Left forelimb (tissue), 1 donor: Measurements from ENCODE around the gene RAPGEF3.

Experiments used
- DNase-seq: peaks from one replicate; pipeline ENCODE4 v3.0.0-alpha.2; 2018; ENCODE audit warnings: low spot score

Gene RAPGEF3, protein sequence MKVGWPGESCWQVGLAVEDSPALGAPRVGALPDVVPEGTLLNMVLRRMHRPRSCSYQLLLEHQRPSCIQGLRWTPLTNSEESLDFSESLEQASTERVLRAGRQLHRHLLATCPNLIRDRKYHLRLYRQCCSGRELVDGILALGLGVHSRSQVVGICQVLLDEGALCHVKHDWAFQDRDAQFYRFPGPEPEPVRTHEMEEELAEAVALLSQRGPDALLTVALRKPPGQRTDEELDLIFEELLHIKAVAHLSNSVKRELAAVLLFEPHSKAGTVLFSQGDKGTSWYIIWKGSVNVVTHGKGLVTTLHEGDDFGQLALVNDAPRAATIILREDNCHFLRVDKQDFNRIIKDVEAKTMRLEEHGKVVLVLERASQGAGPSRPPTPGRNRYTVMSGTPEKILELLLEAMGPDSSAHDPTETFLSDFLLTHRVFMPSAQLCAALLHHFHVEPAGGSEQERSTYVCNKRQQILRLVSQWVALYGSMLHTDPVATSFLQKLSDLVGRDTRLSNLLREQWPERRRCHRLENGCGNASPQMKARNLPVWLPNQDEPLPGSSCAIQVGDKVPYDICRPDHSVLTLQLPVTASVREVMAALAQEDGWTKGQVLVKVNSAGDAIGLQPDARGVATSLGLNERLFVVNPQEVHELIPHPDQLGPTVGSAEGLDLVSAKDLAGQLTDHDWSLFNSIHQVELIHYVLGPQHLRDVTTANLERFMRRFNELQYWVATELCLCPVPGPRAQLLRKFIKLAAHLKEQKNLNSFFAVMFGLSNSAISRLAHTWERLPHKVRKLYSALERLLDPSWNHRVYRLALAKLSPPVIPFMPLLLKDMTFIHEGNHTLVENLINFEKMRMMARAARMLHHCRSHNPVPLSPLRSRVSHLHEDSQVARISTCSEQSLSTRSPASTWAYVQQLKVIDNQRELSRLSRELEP

DNA sequence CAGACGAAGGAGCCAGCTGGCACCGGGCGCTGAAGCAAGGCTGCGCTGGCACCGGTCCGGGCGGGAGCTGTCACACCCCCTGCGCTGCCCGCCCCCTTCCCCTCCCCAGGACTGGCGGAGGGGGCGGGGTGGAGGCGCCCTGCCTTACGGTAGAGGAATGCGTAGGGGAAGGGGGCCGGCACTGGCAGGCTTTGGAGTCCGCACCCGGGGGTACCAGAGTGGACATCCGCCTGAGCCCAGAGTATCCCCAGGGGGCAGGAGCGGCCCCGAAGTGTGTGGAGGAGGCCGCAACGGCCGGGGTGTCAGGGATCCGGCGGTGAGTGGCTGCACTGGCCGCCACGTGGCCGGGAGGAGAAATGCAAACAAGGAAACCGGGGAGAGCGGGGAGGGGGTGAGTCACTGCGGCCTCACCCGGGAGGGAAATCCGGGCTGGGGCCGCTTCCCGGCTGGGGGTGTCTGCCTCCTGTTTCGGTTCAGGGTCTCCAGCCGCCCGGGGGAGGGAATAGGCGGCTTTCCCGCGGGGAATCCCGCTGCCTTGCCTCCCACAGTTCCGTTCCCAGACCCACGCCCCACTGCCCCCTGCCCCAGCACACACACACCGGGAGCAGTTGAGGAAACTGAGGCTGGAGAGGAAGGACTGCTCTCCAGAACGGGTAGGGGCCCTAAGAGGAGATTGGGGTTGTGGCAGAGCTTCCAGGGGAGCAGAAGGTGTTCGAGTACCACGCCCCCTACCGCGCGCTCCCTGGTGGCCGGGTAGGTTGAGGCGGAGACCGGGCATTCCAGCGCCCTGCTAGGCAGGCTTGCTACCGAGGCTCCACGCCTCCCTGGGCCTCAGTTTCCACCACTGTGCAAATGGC lies at the start of gene RAPGEF3:
RAPGEF3 (minus strand) TSS at position 47 of the 857 bp plus-strand sequence. CDS start 324 bp downstream, outside the sequence.
- peak; percentile 88 for DNase-seq

DNA sequence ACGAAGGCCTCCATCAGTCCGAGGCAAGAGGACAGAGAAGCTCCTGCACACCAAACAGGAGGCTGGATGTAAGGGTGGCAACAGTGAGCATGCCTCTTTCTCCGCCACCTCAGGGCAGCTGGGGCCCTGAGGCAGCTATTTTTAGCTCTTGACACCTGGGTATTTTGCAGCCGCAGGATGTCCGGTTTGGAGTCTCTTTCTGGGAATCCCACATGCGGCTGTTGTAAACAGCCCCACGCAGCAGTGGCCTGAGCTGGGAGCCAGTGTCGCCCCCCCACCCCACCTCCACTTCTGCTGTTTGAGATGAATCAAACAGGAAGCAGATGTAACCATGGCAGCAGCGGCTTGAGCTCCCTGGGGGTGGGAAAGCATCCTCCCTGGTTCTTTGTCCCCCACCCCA lies 49.4 kb upstream of the RAPGEF3 start:
- no peak for DNase-seq

DNA sequence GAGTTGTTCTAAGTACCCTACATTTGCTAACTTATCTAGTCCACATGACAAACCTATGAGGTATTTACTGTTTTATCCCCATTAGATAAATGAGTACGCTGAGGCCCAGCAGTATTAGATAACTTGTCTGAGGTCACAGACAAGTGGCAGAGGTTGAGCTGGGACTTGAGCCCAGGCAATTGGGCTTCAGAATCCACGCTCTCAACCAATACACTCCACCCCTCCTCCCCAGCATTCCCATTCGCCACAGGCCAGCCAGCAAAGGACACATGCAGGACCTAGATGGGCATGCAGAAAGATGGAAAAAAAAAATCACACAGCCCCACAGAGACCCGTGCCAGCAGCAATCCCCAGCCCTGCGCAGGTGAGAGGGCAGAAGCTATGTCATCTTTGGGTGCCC lies 48.7 kb upstream of the RAPGEF3 start:
- no peak for DNase-seq

DNA sequence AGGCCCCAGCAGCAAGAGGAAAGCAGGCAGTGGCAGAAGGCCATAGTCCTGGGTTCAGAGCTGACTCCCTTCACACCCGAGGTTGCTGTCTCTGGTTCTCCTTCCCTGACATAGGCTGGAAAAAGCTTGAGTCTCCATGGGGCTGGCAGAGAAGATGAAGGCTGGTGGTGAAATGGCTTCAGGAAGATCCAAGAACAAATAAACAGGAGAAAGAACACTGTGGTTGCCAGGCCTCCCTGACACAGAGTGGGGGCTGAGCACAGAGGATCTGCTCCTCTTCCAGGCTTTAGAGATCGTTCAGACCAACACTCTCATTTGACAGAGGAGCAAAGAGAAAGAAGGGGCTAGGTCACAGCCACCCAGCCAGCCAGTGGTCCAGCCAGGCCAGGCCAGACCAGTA lies 46.7 kb upstream of the RAPGEF3 start:
- no peak for DNase-seq

DNA sequence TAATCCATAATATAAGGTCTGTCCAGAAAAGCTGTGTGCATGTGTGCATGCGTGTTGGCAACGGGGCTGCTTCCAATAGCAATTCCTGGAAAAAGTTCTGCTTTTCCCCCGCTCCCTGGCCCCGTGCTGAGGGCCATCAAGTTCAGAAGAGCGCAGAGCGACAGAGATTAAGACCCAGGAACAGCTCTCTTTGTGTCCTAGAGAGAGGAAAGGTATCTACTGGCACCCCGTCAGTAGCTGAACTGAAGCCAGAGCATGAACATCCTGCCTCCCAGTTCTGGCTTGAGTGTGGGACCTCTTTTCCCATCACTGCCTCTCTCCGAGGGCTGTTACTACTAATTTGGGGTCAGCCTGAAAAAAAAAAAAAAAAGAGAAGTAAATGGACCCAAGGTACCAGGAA lies 45.5 kb upstream of the RAPGEF3 start:
- DNase-seq, result no peak

DNA sequence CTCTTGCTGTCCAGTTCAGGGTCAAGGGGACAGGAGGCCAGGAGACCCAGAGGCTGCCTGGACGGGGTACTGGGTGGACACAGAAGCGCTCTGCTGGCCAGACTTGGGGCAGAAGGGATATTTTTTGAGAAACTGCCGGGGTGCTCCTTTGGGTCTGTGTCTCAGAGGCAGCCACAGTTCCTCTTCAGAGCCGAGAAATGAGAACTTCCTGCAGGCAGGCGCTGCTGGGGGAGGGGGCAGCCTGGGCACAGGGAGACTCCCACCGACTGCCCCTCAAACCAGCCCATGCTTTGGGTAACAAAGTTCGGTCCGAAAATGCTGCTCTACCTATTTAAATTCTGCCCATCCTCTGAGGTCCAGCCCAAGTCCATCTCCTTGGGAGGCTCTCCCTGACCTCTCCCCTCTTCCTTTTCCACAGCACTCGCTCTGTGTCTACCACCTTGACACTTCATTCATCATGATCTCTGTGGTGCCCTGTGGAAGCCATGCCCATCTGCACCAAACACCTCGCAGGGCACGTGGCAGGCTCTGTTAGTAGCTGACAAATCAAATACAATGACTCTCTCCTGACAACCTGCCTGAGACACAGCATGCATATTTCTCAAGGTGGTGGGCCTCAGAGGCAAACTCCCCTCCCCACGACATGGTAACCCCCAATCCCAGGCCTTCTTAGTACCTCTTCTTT lies 44.7 kb upstream of the RAPGEF3 start:
- no peak for DNase-seq

DNA sequence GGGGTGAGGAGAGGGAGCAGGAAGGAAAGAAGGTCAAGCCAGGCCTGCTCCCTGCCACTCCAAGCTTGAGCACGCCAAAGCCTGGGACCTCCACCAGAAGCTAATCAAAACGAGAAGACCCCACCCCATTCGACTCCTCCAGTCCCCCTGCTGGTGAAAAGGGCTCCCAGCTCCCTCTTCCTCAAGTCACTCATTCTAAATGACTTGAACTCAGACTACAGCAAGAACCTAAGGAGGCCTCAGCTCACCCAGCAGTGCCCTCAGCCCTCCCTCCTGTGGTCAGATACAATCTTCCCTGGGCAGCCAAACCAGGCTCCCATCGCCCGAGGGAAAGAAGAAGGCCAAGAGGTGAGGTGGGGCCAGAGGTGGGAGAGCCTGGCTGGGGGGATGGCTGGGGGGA lies 43.6 kb upstream of the RAPGEF3 start:
- DNase-seq, result no peak

DNA sequence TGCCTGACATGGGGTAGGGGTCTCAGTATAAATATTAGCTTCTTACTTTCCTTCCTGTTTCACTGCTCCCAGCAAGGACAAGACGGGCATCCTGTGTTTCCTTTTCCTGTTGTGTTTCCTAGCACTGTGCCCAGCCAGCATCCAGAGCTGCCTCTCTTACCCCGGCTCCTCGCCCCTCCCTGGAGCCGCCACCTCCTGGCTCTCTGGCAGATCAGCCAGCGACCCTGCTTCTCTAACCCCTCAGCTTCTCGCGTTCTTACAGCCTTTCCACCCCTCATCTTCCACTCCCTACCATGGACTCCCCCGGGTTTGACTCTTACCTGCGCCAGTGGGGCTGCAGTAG lies 43.2 kb upstream of the RAPGEF3 start:
- no peak for DNase-seq

DNA sequence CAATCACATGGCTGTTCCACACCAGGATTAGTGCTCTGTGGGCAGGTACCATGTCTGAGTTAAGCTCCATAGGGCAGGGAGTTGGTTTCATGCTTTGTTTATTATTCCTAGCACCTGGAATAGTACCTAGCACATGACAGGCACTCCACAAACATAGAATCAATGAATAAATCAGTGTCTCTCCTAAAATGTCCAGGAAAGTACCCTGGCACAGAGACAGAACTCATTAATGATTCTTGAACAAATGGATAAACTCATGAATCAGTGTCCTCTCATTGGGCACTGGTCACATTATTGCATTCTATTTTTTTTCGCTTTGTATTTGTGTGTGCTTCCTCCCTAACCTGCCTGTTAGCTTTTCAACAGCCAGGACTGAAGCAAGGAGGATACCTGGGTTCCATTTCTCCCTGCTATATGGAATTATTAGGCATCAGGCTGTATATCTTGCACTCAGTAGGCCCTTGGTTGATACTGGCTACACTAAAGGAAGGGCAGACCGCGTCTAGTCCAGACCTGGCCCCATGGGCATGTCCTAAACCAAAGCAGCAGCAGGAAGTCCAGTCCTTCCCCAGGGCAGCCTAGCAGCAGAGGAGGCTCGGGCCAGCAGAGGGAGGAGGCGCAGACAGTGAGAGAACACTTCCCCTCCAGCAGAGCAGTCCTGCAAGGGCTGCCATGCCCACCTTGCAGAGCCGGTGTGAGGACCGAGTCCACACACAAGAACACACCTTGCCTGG lies 42.7 kb upstream of the RAPGEF3 start:
- DNase-seq, result no peak

DNA sequence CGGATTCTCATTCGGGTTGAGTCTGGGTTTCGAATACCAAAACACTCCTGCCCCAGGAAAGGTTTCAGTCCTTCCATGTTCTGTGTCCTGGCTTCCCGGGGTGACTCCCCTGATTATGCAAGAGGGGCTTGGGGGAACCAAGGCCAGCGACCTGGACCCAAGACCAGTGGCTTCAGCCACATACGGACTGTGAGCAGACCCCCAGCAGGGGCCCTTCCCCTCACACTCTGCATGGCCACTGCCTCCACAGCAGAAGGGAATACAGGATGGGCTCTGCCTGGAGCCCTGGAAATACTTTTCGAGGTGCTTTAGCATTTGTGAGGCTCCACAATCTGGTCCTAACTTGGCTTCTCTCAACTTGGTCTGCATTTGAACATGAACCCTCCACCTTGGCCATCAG lies 41.9 kb upstream of the RAPGEF3 start:
- DNase-seq, result no peak

DNA sequence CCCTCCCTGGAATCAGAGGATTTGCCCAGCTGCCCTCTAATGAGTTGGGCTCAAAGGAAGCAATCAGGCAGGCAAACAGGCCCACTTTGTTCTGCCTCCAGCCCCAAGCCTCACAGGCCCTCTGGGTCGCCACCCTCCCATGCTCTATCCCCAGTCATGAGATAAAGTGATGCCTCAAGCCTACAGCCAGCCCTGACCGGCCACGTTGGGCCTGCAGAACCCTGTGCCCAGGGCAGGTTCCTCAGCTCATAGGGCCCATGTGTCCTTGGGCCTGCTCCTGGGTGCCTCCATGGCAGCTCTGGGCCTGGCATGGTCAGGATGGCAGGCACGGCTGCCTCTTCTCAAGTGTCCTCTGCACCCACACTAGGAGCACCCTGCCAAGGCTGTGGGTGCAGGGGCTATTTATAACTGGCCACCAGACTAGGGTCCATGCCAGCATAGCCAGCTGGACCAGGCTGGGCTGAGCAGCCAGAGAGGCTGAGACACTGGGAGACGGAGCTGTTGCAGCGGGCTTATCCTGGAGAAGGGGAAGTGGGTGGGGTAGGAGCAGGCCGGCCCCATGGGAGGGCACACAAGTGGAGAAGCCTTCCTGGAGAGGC lies 40.8 kb upstream of the RAPGEF3 start:
- no peak for DNase-seq

DNA sequence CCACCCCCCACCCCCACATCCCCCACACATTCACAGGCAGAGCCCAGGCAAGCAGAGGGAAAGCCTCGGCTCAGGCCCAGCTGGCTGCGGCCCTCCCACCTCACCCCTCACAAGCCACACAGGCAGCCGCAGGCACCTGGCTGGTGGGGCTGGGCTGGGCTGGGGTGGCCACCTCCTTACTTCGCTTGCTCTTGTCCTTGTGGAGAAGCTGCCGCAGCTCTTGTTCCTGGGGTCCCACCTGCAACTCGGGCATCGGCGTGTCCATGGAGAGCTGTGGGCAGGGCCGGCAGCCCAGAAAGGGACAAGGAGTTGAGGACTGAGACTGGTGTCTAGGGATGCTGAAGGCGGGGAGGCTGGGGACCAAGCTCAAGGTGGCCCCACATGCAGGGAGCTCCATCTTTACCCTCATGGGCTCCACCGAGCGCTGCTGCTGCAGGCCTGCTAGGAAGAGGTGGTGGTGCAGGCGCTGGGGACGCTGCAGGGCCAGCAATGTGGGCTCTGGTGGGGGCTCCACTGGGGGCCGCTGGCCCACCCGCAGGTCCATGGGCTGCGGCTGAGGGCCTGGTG lies 39.8 kb upstream of the RAPGEF3 start:
- DNase-seq, result no peak

DNA sequence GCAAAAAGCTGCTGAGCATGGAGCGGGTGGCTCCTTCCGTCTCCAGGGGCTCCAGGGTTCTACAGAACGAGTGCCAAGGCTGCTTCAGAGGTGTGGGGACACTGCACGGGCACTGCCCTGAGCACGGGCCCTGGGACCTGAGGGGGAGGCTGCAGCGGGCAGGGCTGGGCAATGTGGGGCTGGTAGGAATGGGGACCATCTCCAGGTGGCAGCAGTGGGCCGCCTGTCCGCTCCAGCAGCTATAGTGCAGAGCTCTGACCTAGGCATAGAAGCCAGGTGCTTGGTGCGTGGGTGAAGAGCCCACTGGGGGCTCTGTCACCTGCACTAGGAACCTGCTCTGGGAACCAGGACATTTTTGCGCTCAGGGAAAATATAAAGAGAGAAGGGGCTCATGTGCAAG lies 38.8 kb upstream of the RAPGEF3 start:
- DNase-seq, result no peak

DNA sequence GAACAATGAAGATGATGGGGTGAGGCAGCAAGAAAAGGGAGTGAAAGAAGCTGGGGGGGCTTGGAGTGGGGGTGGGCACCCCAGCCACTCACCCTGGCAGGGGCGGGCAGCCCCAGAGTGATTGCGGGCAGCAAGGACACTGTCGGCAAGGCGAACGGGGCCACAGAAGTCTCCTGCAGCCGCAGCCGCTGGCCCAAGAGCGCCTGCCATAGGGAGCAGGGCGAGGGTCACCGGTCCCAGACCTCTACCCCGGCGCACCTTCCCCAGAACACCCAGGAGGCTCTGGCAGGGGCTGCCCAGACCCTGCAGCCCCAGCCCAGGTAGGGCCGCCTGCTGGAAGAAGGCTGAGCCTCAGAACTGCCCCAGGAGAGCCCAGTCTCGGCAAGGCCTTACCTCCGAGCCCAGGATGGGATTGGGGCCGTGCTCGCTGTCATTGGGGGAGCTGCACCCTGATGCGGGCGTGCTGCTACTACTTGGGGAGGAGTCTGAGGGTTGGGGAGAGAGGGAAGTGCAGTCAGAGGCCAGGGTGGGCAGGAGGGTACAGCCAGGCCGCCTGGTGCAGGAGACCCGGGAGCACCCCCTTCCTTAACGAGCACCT lies 37.2 kb upstream of the RAPGEF3 start:
- DNase-seq, result no peak

DNA sequence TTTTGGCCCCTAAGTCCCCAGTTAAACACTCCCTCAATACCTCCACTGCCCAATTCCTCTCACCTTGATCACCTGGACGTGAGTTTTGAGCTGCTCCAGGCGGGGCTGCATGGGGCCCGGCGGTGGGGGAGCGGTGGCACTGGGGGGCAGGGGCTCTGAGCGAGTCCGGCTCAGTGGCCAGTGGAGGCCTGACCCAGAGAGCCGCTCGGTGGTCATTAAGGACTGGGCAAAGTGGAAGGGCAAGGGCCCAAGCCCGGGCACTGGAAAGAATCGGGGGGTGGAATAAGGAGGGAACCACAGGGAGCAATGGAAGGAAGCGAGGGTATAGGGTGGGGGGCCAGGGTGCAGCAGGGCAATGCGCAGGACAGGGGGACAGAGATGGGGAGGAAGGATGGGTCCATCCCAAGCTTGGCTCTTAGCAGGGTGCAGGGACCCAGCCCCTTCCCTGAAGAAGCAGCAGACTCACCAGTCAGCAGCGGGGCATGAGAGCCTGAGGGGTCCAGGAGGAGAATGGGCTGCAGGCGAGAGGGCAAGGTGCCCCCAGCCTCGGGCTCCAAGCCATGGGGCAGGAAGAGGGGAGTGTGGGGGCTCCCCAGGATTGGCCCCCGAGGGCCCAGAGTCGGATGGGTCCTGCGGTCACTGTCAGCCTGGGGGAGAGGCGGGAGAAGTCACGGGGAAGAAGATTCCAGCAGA lies 36.6 kb upstream of the RAPGEF3 start:
- no peak for DNase-seq

DNA sequence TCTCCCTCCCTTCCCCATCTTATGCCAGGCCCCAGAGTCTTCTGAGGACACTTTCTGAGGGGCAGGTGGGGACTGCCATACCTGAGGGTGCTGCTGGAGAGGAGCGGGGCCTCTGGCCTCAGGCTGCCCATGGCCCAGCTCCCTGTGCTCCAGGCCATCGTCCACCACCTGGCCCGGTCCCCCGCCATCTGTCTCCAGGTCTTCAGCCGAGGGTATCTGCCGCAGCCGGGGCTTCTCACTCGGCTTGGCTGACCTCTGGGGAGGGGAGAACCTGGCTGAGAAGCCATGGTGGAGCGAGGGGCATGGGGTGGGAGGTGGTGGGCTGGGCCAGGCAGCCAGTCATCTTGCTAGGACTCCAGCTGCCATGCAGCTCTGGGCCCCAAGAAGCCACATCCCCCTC lies 36.0 kb upstream of the RAPGEF3 start:
- no peak for DNase-seq

DNA sequence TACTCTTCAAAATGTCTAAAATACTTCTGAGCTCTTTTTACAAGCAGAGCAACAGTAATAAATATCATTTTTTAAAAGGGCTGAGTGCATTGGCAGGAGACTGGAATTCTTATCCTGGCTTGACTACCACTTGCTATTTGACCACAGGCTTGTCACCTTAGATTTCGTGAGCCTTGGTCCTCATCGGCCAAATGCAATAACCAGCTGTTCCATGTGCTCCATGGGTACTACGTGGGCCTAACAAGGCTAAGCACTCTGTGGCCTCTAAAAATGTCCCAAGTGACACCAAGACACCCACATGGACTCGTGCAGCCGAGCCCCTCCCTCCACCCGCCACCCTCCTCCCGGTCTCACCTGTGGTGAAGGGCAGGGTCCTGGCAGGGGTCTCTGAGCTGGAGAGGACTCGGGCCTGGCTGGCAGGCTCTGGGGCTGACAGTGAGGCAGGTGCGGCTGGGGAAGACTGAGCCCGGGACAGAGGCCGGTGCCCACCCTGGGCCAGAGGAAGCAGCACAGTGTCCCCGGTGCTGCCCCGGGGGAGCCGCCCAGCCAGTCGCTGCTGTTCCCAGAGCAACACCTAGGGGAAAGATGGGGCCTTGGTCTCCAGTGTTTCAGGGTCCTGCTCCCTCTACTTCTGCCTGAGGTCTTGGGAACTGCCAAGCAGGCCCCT lies 34.5 kb upstream of the RAPGEF3 start:
- no peak for DNase-seq

DNA sequence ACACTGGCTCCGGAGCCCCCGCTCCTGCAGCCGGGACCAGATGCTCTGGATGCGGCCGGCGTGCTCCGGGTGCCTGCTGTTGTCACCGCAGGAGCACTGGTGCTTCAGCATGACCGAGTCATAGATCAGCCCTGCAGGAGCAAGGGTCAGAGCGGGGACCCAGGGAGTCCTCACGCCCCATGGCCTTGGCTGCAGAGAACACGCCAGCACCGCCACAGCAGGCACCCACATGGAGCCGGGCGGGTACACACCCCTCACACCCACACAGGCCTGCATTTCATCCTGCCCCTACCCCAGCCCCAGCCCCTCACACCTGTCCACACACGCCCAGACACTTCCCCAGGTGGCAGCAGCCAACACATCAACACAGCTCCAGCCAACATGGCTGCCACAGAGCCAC lies 33.2 kb upstream of the RAPGEF3 start:
- no peak for DNase-seq

DNA sequence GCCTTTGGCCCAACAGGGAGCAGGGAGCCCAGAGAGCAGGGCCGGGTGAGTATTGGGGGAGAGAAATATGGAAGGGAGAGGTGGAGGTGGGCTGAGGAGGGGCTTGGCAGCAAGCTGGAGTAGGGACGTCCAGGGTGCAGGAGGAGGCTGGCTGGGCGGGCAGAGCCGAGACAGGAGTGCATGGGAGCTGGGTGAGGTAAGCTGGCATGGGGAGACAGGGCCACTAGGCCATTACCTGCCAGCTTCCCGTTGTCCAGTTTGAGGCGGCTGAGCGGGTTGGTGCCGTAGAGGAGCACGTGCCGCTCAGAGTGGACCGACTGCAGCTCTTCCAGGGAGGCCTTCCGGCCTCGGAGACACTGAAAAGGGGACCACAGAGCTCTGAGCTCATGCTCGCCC lies 32.7 kb upstream of the RAPGEF3 start:
- no peak for DNase-seq
